NCI-H1105 treated with DMSO at 0.1 percent for 48 hours (cell line): ENCODE measurements around the gene LTF.

ENCODE experiments used
- DNase-seq: peaks from one replicate; lab custom pipeline; 2025; lab: John Stamatoyannopoulos, UW

The LTF gene

GRCh38 chr3:46468753-46469600 lies 4.3 kb upstream of the LTF start:
- DNase-seq, result no peak

- DNase-seq, result no peak
These were observed 2.9 kb upstream of the LTF start for GRCh38 chr3:46467562-46467961.

DNA sequence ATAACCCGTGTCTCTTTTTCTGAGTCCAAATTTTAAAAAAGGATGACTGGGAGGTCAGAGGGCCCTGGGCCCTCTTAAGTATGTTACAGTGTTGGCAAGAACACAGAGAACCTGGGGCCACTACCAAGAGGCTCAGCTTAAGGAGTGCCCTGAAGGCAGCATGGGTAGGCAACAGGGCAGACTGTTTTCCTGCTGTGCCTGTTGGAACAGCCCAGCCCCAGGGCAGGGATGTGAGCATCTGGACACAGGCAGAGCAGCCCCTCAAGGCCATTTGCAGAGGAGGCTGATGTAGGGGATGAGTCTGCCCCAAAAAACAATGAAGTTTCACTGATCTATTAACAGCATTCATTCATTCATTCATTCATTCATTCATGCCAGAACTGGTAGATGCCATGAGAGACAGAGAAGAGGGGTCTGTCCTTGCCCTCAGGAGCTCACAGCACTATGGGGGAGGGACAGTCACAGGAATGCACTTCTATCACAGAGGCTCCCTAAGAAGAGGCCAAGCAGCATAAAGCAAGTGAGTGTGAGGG lies 2.2 kb upstream of the LTF start:
- no peak for DNase-seq

DNA sequence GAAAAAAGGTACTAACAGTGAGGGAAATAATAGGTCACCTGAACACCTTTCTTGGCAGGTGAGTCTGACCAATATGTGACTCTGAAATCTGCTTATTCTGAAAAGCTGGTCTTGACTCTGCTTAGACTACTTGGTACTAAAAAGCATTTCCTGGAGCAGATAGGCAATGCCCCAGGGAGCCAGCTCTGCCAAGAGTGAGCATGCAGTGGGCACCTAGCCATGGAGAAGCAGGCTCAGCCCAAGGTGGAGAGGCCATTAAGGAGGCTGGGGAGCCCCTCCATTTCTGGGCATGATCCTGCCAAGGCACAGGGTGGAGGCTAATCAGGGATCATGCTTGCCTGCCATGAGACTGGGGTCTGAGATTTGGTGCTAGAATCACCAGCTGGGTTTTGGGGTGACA lies 1.6 kb upstream of the LTF start:
- no peak for DNase-seq

DNA sequence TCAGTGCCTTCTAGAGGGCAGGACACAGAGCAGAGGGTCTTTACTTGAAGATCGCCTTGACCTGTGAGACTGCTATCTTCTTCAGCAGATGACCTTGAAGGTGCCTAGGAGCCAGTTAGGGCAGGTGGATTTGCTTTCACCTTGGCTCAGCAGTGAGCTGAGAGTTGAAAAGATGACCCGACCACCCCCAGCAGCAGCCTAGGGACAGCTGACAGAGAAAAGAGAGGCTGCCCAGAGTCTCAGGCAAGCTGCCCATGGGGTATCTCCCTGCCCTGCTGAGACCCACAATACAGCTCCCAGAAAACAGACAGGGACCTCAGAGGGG lies 453 bp upstream of the LTF start:
- no peak for DNase-seq

DNA sequence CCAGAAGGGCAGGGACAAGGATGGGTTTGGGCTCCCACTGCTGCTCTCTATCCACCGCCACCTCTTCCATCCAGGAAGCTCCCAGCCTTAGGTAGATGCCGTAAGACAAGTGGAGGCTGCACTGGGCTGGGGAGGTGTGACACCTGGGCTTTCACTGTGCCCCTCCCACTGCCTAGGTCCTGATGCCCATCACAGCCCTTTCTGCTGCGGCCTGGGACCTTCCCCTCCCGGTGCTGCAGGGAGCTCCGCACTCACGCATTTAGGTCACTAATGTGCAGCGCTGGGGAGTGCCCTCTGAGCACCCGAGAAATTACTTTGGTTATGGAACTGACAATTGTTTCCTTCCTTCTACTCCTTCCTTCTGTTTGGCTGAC lies 850 bp downstream of the LTF start:
- DNase-seq, result no peak

DNA sequence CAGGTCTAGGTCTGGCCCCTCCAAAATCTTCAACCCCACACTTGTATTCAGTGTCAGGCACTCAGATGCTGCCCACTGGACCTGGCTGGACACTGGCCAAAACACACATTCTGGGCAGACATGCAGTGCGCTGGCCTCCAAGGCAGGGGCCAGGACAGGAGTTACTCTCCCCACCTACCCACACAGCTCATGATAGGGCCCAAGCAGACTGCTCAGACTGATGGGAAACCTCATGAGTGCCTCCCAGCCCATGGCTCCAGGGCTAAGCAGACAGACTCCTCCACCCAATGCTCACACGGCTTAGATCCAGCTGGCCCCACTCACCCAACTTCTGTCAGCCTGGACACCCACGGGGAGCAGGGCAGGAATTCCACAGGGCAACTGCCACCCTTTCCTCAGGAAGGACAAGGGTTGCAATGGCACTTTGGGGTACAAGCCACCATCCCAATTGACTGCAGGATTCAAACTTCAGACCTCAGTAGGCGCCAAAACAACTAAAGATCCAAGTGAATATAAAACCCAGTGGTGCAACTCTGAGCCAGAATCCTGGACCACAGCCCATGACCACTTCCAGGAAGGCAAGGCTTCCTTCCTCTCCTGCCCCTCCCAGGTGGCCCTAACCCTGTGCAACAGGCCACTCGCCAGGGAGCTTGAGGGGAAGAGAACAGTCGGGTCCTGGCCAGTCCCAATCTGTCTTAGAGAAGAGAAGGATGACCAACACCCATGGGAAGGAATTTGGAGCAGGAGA lies 1.4 kb downstream of the LTF start:
- no peak for DNase-seq

- DNase-seq, result no peak
These were observed 2.2 kb downstream of the LTF start for GRCh38 chr3:46462511-46462910.

DNA sequence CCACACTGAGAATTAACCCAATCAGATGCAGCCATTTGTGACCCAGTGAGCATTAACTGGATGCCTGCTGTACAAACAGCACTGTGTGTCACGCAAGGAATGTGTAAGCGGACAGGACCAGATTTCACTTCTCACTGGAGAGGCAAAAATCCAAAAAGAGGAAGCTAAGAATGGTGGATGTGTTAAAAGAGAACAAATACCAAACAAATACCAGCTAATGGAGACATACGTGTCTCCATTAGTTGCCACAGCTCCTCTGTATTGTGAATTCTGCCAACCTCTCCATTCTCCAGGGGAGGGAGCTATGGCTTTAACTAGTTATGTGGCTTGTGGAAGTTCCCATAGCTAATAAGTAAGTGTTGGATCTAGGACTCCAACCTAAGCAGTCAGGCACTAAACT lies 2.6 kb downstream of the LTF start:
- no peak for DNase-seq

DNA sequence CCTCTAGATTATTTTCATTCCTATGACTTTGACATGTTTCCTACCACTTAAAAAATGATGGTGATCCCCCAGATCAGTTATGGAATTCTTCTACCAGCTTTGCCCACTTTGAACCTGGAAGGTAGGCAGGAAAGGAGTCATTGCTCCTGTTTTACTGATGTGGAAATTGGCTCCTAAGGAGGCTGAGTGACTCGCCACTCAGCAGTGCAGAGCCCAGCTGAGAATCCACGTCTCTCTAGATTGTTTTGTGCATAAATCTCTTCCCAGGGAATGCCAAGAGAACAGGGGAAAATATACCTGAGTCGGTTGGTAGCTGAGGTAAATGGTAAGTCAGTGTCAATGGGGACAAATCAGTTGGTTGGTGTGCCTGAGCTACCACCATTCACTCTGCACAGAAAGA lies 4.7 kb downstream of the LTF start:
- no peak for DNase-seq

DNA sequence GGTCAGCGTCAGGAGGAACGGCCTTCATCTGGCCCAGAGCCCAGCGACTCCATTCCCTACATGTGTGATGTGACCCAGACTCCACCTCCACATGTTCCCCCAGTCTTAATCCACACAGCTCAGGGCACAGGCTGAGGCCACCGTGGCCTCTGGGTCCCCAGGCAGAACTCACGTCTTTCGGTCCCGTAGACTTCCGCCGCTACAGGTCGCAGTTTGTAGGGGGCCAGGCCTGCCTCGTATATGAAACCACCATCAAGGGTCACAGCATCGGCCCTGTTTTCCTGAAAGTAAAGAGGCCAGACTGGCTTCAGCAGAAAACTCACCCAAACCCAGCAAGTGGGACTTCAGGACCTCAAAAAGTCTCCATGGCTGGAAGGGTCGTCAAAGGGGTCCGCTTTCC lies 8.6 kb downstream of the LTF start:
- no peak for DNase-seq

DNA sequence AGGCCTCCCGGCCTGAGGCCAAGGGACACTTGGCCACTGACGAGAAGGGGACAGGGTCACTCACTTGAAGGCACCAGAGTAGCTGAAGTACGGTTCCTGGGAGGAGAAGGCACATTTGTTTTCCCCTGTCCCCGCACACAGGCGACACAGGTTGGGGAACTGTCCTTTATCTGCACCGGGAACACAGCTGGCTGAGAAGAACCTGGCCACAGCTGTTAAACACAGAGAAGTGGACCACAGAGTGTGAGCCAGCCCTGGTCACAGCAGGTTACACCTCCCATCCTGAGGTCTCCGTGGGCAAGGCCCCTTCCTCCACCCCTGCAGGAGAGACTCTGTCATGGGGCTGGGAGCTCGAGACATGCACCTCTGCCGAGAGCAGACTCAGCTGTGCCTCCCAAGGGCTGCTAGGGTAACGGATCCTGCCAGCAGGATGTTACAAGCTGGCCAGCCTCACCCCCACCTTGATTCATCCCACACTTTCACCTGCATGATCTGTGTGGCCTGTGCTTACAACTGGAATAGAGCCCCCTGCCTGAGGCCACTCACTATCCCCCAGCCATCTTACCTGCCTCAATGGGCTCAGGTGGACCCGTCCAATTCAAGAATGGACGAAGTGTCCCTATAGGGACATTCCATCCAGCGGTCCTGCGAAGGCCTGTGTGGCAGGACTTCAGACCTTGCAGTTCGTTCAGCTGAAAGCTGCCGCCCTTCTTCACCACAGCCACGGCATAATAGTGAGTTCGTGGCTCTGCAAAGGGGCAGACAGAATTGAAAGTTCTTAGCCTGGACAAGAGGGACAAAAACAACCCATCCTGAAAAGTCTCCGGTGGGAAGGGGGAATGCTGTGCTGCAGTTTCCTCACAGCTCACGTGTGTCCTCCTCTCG lies 9.2 kb downstream of the LTF start:
- DNase-seq, result no peak

- no peak for DNase-seq
These were observed 10.1 kb downstream of the LTF start for GRCh38 chr3:46454606-46455005.

DNA sequence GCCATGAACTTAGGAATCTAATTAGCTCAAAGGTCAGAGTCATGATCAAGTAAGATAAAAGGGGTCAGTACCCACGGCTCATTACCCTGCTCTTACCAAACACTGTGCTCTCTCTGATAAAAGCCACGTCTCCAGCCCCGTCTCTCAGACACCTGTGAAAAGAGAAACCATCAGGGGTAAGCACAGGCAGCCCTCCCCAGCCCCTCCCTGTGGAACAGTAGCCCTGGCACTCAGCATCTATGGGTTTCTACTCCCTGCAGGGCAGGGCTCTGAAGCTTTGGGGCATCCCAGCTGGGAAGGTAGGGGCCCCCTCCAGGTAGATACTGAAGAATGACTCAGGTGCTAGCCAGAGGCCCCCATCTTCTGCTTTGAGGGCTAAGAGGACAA lies 10.5 kb downstream of the LTF start:
- no peak for DNase-seq

DNA sequence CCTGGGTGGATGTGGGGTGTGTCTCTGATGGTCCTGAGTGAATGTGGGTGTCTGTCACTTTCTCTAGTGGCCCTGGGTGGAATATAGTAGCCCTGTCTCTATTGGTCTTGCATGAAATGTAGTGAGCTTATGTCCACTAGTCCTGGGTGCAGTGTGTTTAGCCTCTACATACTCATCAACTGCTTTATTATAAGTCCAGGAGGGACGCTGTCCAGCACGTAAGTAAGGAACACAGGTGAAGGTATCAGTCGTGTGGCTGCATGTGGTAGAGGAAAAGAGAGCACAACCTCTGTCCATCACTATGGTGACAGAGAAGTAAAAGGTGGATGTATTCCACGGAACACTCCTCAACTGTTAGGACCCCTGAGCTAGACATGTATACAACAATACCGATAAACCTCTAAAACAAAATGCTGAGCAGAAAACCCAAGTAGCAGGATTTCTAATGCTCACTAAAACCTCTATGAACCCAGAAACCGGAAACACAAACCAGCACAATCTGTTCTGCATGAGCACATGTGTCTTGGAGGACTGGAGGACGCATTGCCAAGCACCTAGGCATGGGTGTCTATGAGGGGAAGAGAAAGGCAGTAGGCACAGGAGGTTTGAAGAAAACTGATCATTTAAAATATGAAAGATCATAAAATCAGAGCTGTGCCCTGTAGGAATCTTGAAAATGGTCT lies 11.0 kb downstream of the LTF start:
- no peak for DNase-seq

- DNase-seq, result no peak
These were observed 14.8 kb downstream of the LTF start for GRCh38 chr3:46449755-46450552.

GRCh38 chr3:46448721-46449120 lies 16.0 kb downstream of the LTF start:
- DNase-seq, result no peak

DNA sequence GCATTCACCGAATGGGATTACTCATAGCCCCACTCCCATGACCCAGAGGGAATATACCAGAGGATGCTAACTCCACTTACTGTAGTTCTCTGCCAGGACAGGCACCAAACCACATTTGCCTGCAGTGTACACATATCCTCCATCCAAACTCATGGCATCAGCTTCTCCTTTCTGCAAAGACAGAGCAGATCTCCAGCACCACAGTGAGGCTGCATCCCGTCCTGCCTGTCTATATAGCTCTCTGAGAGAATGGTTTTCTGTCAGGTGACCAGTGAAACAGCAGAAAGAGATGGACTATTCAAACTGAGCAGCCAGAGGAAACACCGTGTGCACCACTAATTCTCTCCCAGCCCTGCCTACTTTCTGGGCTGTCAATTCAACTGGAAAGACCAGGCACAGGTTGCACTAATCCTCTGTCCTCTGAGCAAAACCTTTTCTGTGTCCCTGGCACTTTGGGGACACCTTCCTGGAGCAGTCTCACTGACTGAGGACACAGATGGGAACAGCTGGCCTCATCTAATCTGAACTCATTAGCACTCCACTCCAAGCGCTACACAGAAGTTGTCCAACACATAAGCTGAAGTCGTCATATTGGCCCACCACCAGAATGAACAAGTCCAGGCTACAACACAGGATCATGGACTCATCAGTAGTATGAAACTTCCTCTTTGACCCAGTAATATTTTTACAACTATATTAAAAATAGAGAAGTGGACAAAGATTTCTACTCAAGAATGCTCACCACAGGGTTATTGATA lies 17.3 kb downstream of the LTF start:
- DNase-seq, result no peak

- DNase-seq, result no peak
These were observed 21.9 kb downstream of the LTF start for GRCh38 chr3:46442576-46443530.
